ENCODE measurements around the gene ZNF462.

DNA sequence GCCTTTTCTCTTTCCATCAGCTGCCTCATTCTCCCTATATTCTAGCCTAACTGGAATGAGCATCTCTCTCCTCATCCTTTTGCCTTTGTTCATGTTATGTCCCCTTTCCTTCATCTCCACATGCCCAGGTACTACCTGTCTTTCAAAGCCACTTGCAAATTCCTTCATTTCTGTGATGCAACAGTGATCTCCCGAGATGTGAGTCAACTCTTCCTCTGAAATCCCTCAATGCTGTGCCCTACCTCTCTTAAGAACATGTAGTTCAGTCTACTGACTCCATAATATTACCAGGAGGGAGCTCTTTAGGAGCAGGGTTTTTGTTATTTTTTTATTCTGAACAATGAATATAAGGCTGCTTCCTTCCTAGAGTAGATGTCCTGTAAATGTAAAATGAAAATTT is 91.6 kb downstream of the ZNF462 start:
- TF ChIP-seq, protein P1, sequence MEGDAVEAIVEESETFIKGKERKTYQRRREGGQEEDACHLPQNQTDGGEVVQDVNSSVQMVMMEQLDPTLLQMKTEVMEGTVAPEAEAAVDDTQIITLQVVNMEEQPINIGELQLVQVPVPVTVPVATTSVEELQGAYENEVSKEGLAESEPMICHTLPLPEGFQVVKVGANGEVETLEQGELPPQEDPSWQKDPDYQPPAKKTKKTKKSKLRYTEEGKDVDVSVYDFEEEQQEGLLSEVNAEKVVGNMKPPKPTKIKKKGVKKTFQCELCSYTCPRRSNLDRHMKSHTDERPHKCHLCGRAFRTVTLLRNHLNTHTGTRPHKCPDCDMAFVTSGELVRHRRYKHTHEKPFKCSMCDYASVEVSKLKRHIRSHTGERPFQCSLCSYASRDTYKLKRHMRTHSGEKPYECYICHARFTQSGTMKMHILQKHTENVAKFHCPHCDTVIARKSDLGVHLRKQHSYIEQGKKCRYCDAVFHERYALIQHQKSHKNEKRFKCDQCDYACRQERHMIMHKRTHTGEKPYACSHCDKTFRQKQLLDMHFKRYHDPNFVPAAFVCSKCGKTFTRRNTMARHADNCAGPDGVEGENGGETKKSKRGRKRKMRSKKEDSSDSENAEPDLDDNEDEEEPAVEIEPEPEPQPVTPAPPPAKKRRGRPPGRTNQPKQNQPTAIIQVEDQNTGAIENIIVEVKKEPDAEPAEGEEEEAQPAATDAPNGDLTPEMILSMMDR (IDR thresholded peaks at IDR 0.05) = no peak
- TF ChIP-seq POLR2A (IDR thresholded peaks at IDR 0.05) (no peak), POLR2AphosphoS5 (IDR thresholded peaks at IDR 0.05) (no peak)
